Stomach (tissue), 9 donors: ENCODE results near the gene PTP4A1. TPM values are rescaled to one million over a fixed set of nuclear protein-coding genes. Genes with fewer than 3 reads are reported as not detected.

Source experiments
- DNase-seq, 2 donors: peaks; one replicate each; pipeline versions ENCODE4 v3.0.0 to v3.0.0-alpha.2; 2013 to 2019
- H3K27ac ChIP-seq, 5 donors: fragments of 200-600 bp in 4 of 5; sonication (generic) in 4 of 5; one replicate each; pipeline ENCODE4 v1.5.1; 2013 to 2019; ENCODE audit warnings: mild to moderate bottlenecking in 1 of 5, moderate library complexity in 1 of 5
- H3K27me3 ChIP-seq, 3 donors: fragments of 200-600 bp; sonication (generic); one replicate each; pipeline ENCODE4 v1.5.1; 2017 to 2019; ENCODE audit warnings: mixed run types in 1 of 3
- H3K36me3 ChIP-seq, 4 donors: fragments of 200-600 bp; sonication (generic); 1 replicate in 3 of 4; 2 replicates in 1 of 4; pipeline ENCODE4 v1.5.1; 2016 to 2019
- H3K4me1 ChIP-seq, 4 donors: fragments of 200-600 bp; sonication (generic); one replicate each; pipeline ENCODE4 v1.5.1; 2016 to 2019
- H3K4me3 ChIP-seq, 4 donors: fragments of 200-600 bp; sonication (generic) in 3 of 4; one replicate each; pipeline ENCODE4 v1.5.1; 2016 to 2019; ENCODE audit warnings: mild to moderate bottlenecking in 1 of 4
- H3K9me3 ChIP-seq, 4 donors: fragments of 200-600 bp; sonication (generic); one replicate each; pipeline ENCODE4 v1.5.1; 2016 to 2019
- CTCF ChIP-seq, 7 experiments: fragments of 450-650 bp in 4 of 7; fragments of 200-600 bp in 3 of 7; sonication (generic) in 3 of 7; IDR thresholded peaks; one replicate each; pipeline ENCODE4 v1.5.1; 2016 to 2019; ENCODE audit warnings: antibody characterized with exemption in 7 of 7, control low read depth in 2 of 7, mild to moderate bottlenecking in 1 of 7
- EP300 ChIP-seq: sonication (generic); formaldehyde crosslinking; IDR thresholded peaks from one replicate; pipeline ENCODE4 v1.6.1; 2017; ENCODE audit warnings: antibody characterized with exemption
- POLR2A ChIP-seq, 4 donors: fragments of 450-650 bp; IDR thresholded peaks; one replicate each; pipeline ENCODE4 v1.6.1; 2016; ENCODE audit warnings: antibody characterized with exemption in 4 of 4, control low read depth in 2 of 4, mild to moderate bottlenecking in 1 of 4, moderate library complexity in 1 of 4
- POLR2AphosphoS5 ChIP-seq, 3 donors: sonication (generic); formaldehyde crosslinking; IDR thresholded peaks; one replicate each; pipeline ENCODE4 v1.6.1; 2016; ENCODE audit warnings: antibody characterized with exemption in 3 of 3
- WGBS, 5 donors: extraction: QIAGEN DNeasy Blood & Tissue Kit in 3 of 5; methylation state at CpG; one replicate each; pipeline versions ENCODE4 v1.1.5 to v1.1.7; 2013 to 2018; 5-methylcytosine and 5-hydroxymethylcytosine counted together
- intact Hi-C: fragments of 100-400 bp; cut with DNase I; formaldehyde crosslinking; loops from one replicate; pipeline ENCODE4 v1.15.1; 2023; ENCODE audit warnings: low total_unique reads
- polyA plus RNA-seq, 3 donors: library from polyadenylated mRNA; stranded (reverse); fragments of 200-250 nt; gene quantifications; one replicate each; pipeline ENCODE4 v1.2.3, GENCODE V29; 2013
- total RNA-seq, 5 donors: library from RNA; depleted of rRNA; stranded (reverse); fragments of >200 nt; gene quantifications; one replicate each; pipeline versions ENCODE4 v1.1.0 to v1.2.3, GENCODE V29; 2014 to 2016
- donor health status: healthy with polysubstance abuse.
- donor health status: Bipolar disorder and iron deficiency.
- donor health status: healthy.

Gene PTP4A1
- total and polyA plus RNA-seq, 8 donors, result 10.0 to 140 (median 37.2) TPM

- TF ChIP-seq EP300 (no peak), POLR2A (IDR thresholded peaks at IDR 0.05) (no peak), CTCF (IDR thresholded peaks at IDR 0.05) (no peak), POLR2AphosphoS5 (IDR thresholded peaks at IDR 0.05) (no peak)
- no peaks in the 10 kb centered on the region for H3K9me3 ChIP-seq
- no peaks in the 10 kb centered on the region for H3K27me3 ChIP-seq
- H3K27ac ChIP-seq, result no peak overlapping the region
- H3K4me3 ChIP-seq, result no peak overlapping the region
- H3K36me3 ChIP-seq, result no peaks in the 10 kb centered on the region
- intact Hi-C loops, result no loop called here
- no peaks in the 10 kb centered on the region for H3K4me1 ChIP-seq
- DNase-seq, result no peak
- whole genome bisulfite sequencing, 5 donors, result 92 to 97% (median 95%) methylated on average over 1 of the region's 1 CpG
These were observed 25.6 kb upstream of the PTP4A1 start for GRCh38 chr6:63546697-63547096.

GRCh38 chr6:63549076-63549475 lies 23.2 kb upstream of the PTP4A1 start:
- H3K36me3 ChIP-seq, result no peaks in the 10 kb centered on the region
- no peaks in the 10 kb centered on the region for H3K27me3 ChIP-seq
- no peak for TF ChIP-seq EP300
- TF ChIP-seq POLR2AphosphoS5 (IDR thresholded peaks at IDR 0.05), result no peak
- no peak for TF ChIP-seq POLR2A (IDR thresholded peaks at IDR 0.05)
- TF ChIP-seq CTCF (IDR thresholded peaks at IDR 0.05), result no peak
- H3K27ac ChIP-seq, result no peak overlapping the region
- no peaks in the 10 kb centered on the region for H3K9me3 ChIP-seq
- no peak overlapping the region for H3K4me3 ChIP-seq
- WGBS, 5 donors, result 89 to 94% (median 92%) methylated on average over 5 of the region's 5 CpGs
- no peak for DNase-seq
- intact Hi-C loops, result no loop called here
- peaks cover 0 to 6% (median 3%) of the 10 kb centered on the region in 4 donors for H3K4me1 ChIP-seq

GRCh38 chr6:63553208-63553607 lies 19.1 kb upstream of the PTP4A1 start:
- WGBS, 5 donors, result 78 to 86% (median 83%) methylated on average over 3 of the region's 3 CpGs

GRCh38 chr6:63553900-63554299 lies 18.4 kb upstream of the PTP4A1 start:
- Histone ChIP-seq H3K36me3 (no peaks in the 10 kb centered on the region), H3K4me1 (peaks cover 0 to 6% (median 5%) of the 10 kb centered on the region in 4 donors), H3K4me3 (no peak overlapping the region), H3K27ac (no peak overlapping the region), H3K9me3 (no peaks in the 10 kb centered on the region), H3K27me3 (no peaks in the 10 kb centered on the region)
- TF ChIP-seq POLR2AphosphoS5 (IDR thresholded peaks at IDR 0.05), result no peak
- TF ChIP-seq EP300, result no peak
- TF ChIP-seq CTCF (IDR thresholded peaks at IDR 0.05), result no peak
- TF ChIP-seq POLR2A (IDR thresholded peaks at IDR 0.05), result no peak
- DNase-seq, result no peak
- 37 to 60% (median 53%) methylated on average over 1 of the region's 1 CpG for WGBS, 5 donors
- intact Hi-C loops, result no loop called here

More at GRCh38 chr6:63553208-63553607, 19.1 kb upstream of the PTP4A1 start:
- H3K27me3 ChIP-seq, result no peaks in the 10 kb centered on the region
- peaks cover 0 to 6% (median 5%) of the 10 kb centered on the region in 4 donors for H3K4me1 ChIP-seq
- intact Hi-C loops, result no loop called here
- H3K9me3 ChIP-seq, result no peaks in the 10 kb centered on the region
- H3K27ac ChIP-seq, result no peak overlapping the region
- TF ChIP-seq POLR2A (IDR thresholded peaks at IDR 0.05), result no peak
- no peak for TF ChIP-seq CTCF (IDR thresholded peaks at IDR 0.05)
- no peak for TF ChIP-seq EP300
- TF ChIP-seq POLR2AphosphoS5 (IDR thresholded peaks at IDR 0.05), result no peak
- H3K36me3 ChIP-seq, result no peaks in the 10 kb centered on the region
- H3K4me3 ChIP-seq, result no peak overlapping the region
- no peak for DNase-seq
